GM23338 (cell line): ENCODE measurements around the gene NINL. TPM values are rescaled to one million over a fixed set of nuclear protein-coding genes. Genes with fewer than 3 reads are reported as not detected.
A peak's percentile ranks its signal among the peaks of the same experiment; 100 is the strongest.

Experiments used
- ATAC-seq: fragments of 200-7000 bp; cut with Tn5 transposase; 3 replicates; pipeline ENCODE4 v1.9.1; 2020
- DNase-seq: peaks from one replicate; pipeline ENCODE4 v3.0.0-alpha.2; 2015; ENCODE audit warnings: low spot score
- H2AFZ ChIP-seq: fragments of 200-600 bp; sonication (generic); 2 replicates; pipeline ENCODE4 v1.8.0; 2016; ENCODE audit warnings: antibody characterized with exemption, mild to moderate bottlenecking, moderate library complexity
- H3F3A ChIP-seq: fragments of 200-600 bp; sonication (generic); replicated peaks from 2 replicates; pipeline ENCODE4 v1.8.0; 2017; ENCODE audit warnings: antibody characterized with exemption, mixed run types, low read depth
- H3K27ac ChIP-seq: fragments of 200-600 bp; sonication (generic); 2 replicates; pipeline ENCODE4 v1.6.1; 2016; ENCODE audit warnings: low read depth
- H3K27me3 ChIP-seq: fragments of 200-600 bp; sonication (generic); 2 replicates; pipeline ENCODE4 v1.8.0; 2016; ENCODE audit warnings: mild to moderate bottlenecking, mixed run types, moderate library complexity; ENCODE audit not compliant: insufficient read depth
- H3K36me3 ChIP-seq: fragments of 200-600 bp; sonication (generic); 2 replicates; pipeline ENCODE4 v1.8.0; 2016; ENCODE audit warnings: mild to moderate bottlenecking; ENCODE audit not compliant: insufficient read depth
- H3K4me1 ChIP-seq: fragments of 200-600 bp; sonication (generic); 2 replicates; pipeline ENCODE4 v1.8.0; 2016; ENCODE audit warnings: mild to moderate bottlenecking, moderate library complexity; ENCODE audit not compliant: insufficient read depth
- H3K4me2 ChIP-seq: fragments of 200-600 bp; sonication (generic); 2 replicates; pipeline ENCODE4 v1.7.1; 2017; ENCODE audit warnings: mixed run types
- H3K4me3 ChIP-seq: fragments of 200-600 bp; sonication (generic); 2 replicates; pipeline ENCODE4 v1.6.1; 2016; ENCODE audit warnings: mixed run types
- H3K79me2 ChIP-seq: fragments of 200-600 bp; sonication (generic); replicated peaks from 2 replicates; pipeline ENCODE4 v1.8.0; 2017; ENCODE audit warnings: mild to moderate bottlenecking; ENCODE audit not compliant: insufficient read depth
- H3K9me2 ChIP-seq: fragments of 200-600 bp; sonication (generic); 2 replicates; pipeline ENCODE4 v1.8.0; 2017; ENCODE audit not compliant: insufficient read depth
- H4K20me1 ChIP-seq: fragments of 200-600 bp; sonication (generic); replicated peaks from 2 replicates; pipeline ENCODE4 v1.8.0; 2017; ENCODE audit warnings: mild to moderate bottlenecking; ENCODE audit not compliant: insufficient read depth
- H3K27ac Mint-ChIP-seq: 2 replicates; pipeline ENCODE4 v1.8.0; 2020; ENCODE audit warnings: inconsistent platforms, mild to moderate bottlenecking, moderate library complexity, mixed read lengths
- H3K27me3 Mint-ChIP-seq: 3 replicates; pipeline ENCODE4 v1.8.0; 2022; ENCODE audit warnings: low read depth, mild to moderate bottlenecking, moderate library complexity, mixed read lengths, inconsistent platforms; ENCODE audit not compliant: insufficient read depth, poor library complexity
- H3K36me3 Mint-ChIP-seq: 3 replicates; pipeline ENCODE4 v1.8.0; 2021; ENCODE audit warnings: low read depth, mild to moderate bottlenecking, inconsistent platforms, moderate library complexity, mixed read lengths
- H3K4me1 Mint-ChIP-seq: 3 replicates; pipeline ENCODE4 v1.8.0; 2020; ENCODE audit warnings: mild to moderate bottlenecking, inconsistent platforms, mixed read lengths
- H3K4me3 Mint-ChIP-seq: 3 replicates; pipeline ENCODE4 v1.8.0; 2021; ENCODE audit warnings: moderate library complexity, mild to moderate bottlenecking, inconsistent platforms, mixed read lengths
- H3K9me3 Mint-ChIP-seq: 3 replicates; pipeline ENCODE4 v1.8.0; 2020; ENCODE audit warnings: moderate library complexity, mild to moderate bottlenecking, inconsistent platforms, mixed read lengths
- CREB1 ChIP-seq: fragments of 250-450 bp; sonication (Bioruptor Pico); IDR thresholded peaks from 2 replicates; pipeline ENCODE4 v1.5.0; 2020; ENCODE audit warnings: low read depth, mild to moderate bottlenecking, moderate library complexity
- CTCF ChIP-seq, 2 experiments: fragments of 200-600 bp in 1 of 2; sonication (generic) in 1 of 2; conservative IDR thresholded peaks; 2 replicates each; pipeline versions ENCODE4 v1.5.1 to v1.6.1; 2016 to 2017; ENCODE audit warnings: antibody characterized with exemption in 2 of 2, low read depth in 2 of 2, mild to moderate bottlenecking in 2 of 2, moderate library complexity in 1 of 2
- ETS1 ChIP-seq: IDR thresholded peaks from 2 replicates; pipeline ENCODE4 v1.6.1; 2016; ENCODE audit warnings: antibody characterized with exemption
- JUNB ChIP-seq: IDR thresholded peaks from one replicate; pipeline ENCODE4 v1.6.1; 2016; ENCODE audit warnings: antibody characterized with exemption; ENCODE audit not compliant: unreplicated experiment
- NANOG ChIP-seq: IDR thresholded peaks from 2 replicates; pipeline ENCODE4 v1.6.1; 2016; ENCODE audit warnings: antibody characterized with exemption, borderline replicate concordance
- REST ChIP-seq: IDR thresholded peaks from one replicate; pipeline ENCODE4 v1.6.1; 2018; ENCODE audit warnings: antibody characterized with exemption; ENCODE audit not compliant: unreplicated experiment
- STAT1 ChIP-seq: IDR thresholded peaks from one replicate; pipeline ENCODE4 v1.6.1; 2016; ENCODE audit warnings: antibody characterized with exemption; ENCODE audit not compliant: unreplicated experiment
- ZNF114 ChIP-seq: fragments of 250-450 bp; sonication (Bioruptor Pico); IDR thresholded peaks from 2 replicates; pipeline ENCODE4 v1.5.0; 2020; ENCODE audit warnings: mild to moderate bottlenecking, moderate library complexity
- ZNF331 ChIP-seq: fragments of 250-450 bp; sonication (Bioruptor Pico); IDR thresholded peaks from 2 replicates; pipeline ENCODE4 v1.5.0; 2020; ENCODE audit warnings: low read depth, mild to moderate bottlenecking, moderate library complexity
- polyA plus RNA-seq: library from polyadenylated mRNA; unstranded; fragments of >200 nt; fragmentation: Nextera tagmentation; extraction: Ambion mirVana; gene quantifications from 2 replicates; pipeline ENCODE4 v1.2.1, GENCODE V29; 2016
- total RNA-seq: library from RNA; depleted of rRNA; stranded (reverse); fragments of >200 nt; shearing (Covaris generic); gene quantifications from 2 replicates; pipeline ENCODE4 v1.2.3, GENCODE V29; 2014

The NINL gene
- total and polyA plus RNA-seq, 2 experiments from 2014 or later, result 18.0 to 31.2 TPM

GRCh38 chr20:25408890-25409289 is 176.4 kb downstream of the NINL start (continued):
- TF ChIP-seq REST (no peak), ETS1 (no peak), JUNB (no peak), STAT1 (no peak), ZNF114 (CRISPR knock-in tag) (no peak)

GRCh38 chr20:25408170-25408547 is 177.2 kb downstream of the NINL start:
- Mint-ChIP-seq H3K4me3 (peak overlapping the region; percentile 95), H3K4me1 (peaks cover 15% of the 10 kb centered on the region), H3K27ac (peak overlapping the region; percentile 97), H3K36me3 (peaks cover 32% of the 10 kb centered on the region), H3K27me3 (peaks cover 19% of the 10 kb centered on the region), H3K9me3 (peaks cover 18% of the 10 kb centered on the region)
- no peak for DNase-seq
- Histone ChIP-seq H3K36me3 (peaks cover 15% of the 10 kb centered on the region; the same call in 1 of the 2 replicates), H3F3A (peaks cover 4% of the 10 kb centered on the region; the same call in 1 of the 2 replicates), H3K4me1 (peaks cover 11% of the 10 kb centered on the region), H3K4me3 (peak overlapping the region; percentile 95), H3K79me2 (peaks cover 55% of the 10 kb centered on the region), H3K27me3 (no peaks in the 10 kb centered on the region), H4K20me1 (peaks cover 25% of the 10 kb centered on the region), H3K27ac (peak overlapping the region; percentile 95), H3K9me2 (peaks cover 7% of the 10 kb centered on the region; the same call in 1 of the 2 replicates), H2AFZ (peak overlapping the region; percentile 67; the same call in 1 of the 2 replicates), H3K4me2 (peak overlapping the region; percentile 97)
- no peak for ATAC-seq
- TF ChIP-seq ETS1, result no peak
- TF ChIP-seq ZNF114 (CRISPR knock-in tag), result no peak
- no peak for TF ChIP-seq CTCF (conservative IDR thresholded peaks at IDR 0.05; ENCODE audit: low read depth in 2 of 2)
- TF ChIP-seq REST, result no peak
- TF ChIP-seq CREB1 (CRISPR knock-in tag), result no peak
- TF ChIP-seq ZNF331 (CRISPR knock-in tag), result no peak
- TF ChIP-seq NANOG, result no peak
